GM18517 (cell line): Measurements from ENCODE around the gene TAS2R31.
"Not testable (repeated sequence)": the region's sequence is repeated elsewhere in the genome, so short reads cannot be mapped to it uniquely, and the experiment has no call there.

Experiments
- ATAC-seq: cut with Tn5 transposase; IDR thresholded peaks from one replicate; pipeline ENCODE4 v1.9.1; 2021; ENCODE audit warnings: mild to moderate bottlenecking, moderate library complexity; ENCODE audit not compliant: unreplicated experiment

TAS2R31 gene

GRCh38 chr12:11031307-11031706, at the start of gene TAS2R31:
TSS of gene TAS2R31 (minus strand) at chr12:11031407. CDS start at chr12:11031335, 72 bp downstream.
- ATAC-seq, result no peak

GRCh38 chr12:11078246-11078645, 47.0 kb upstream of the TAS2R31 start:
- no peak for ATAC-seq

- no peak for ATAC-seq
These were observed 44.4 kb upstream of the TAS2R31 start for GRCh38 chr12:11075642-11076041.

GRCh38 chr12:11071414-11071813, 40.2 kb upstream of the TAS2R31 start:
- ATAC-seq, result no peak

- no peak for ATAC-seq
These were observed 39.8 kb upstream of the TAS2R31 start for GRCh38 chr12:11070999-11071398.

GRCh38 chr12:11069854-11070365, 38.7 kb upstream of the TAS2R31 start:
- ATAC-seq, result no peak

GRCh38 chr12:11067514-11067913, 36.3 kb upstream of the TAS2R31 start:
- no peak for ATAC-seq

GRCh38 chr12:11062194-11062593, 31.0 kb upstream of the TAS2R31 start, which contains the start of gene TAS2R46:
TSS of gene TAS2R46 (minus strand) at chr12:11062294. CDS start at chr12:11062294, 0 bp downstream.
- ATAC-seq, result not testable (repeated sequence)

GRCh38 chr12:11059784-11060183, 28.6 kb upstream of the TAS2R31 start:
- ATAC-seq, result no peak

- ATAC-seq, result no peak
These were observed 27.8 kb upstream of the TAS2R31 start for GRCh38 chr12:11059041-11059440.

GRCh38 chr12:11055306-11055705, 24.1 kb upstream of the TAS2R31 start:
- ATAC-seq, result no peak

GRCh38 chr12:11049806-11050531, 18.8 kb upstream of the TAS2R31 start:
- not testable (repeated sequence) for ATAC-seq

- ATAC-seq, result not testable (repeated sequence)
These were observed 10.2 kb upstream of the TAS2R31 start for GRCh38 chr12:11041366-11041765.

GRCh38 chr12:11040162-11040561, 9.0 kb upstream of the TAS2R31 start:
- ATAC-seq, result no peak

GRCh38 chr12:11039171-11039570, 8.0 kb upstream of the TAS2R31 start:
- no peak for ATAC-seq

- not testable (repeated sequence) for ATAC-seq
These were observed 2.8 kb upstream of the TAS2R31 start for GRCh38 chr12:11033959-11034358.

GRCh38 chr12:11026118-11026517, 5.1 kb downstream of the TAS2R31 start:
- ATAC-seq, result no peak

GRCh38 chr12:11023387-11023786, 7.8 kb downstream of the TAS2R31 start:
- ATAC-seq, result no peak

GRCh38 chr12:11022520-11022919, 8.7 kb downstream of the TAS2R31 start, which contains the start of gene TAS2R19:
TSS of gene TAS2R19 (minus strand) at chr12:11022620. CDS start at chr12:11022571, 49 bp downstream.
- no peak for ATAC-seq

GRCh38 chr12:11016937-11017336, 14.3 kb downstream of the TAS2R31 start:
- no peak for ATAC-seq

- ATAC-seq, result no peak
These were observed 15.3 kb downstream of the TAS2R31 start for GRCh38 chr12:11015775-11016430.

- no peak for ATAC-seq
These were observed 17.0 kb downstream of the TAS2R31 start for GRCh38 chr12:11014234-11014633.
